AG04449 (cell line): ENCODE data around the gene MAFG.

ENCODE experiments used
- CTCF ChIA-PET: fragments of 350-600 bp; formaldehyde crosslinking; extraction: SDS; loops from one replicate; lab custom pipeline; 2021; ENCODE audit warnings: antibody characterized with exemption; lab: Yijun Ruan, JAX
- POLR2A ChIA-PET: fragments of 400-600, 350-600 bp; formaldehyde crosslinking; extraction: SDS; loops from one replicate; lab custom pipeline; 2020; ENCODE audit warnings: antibody characterized with exemption, inconsistent platforms; lab: Yijun Ruan, JAX
- DNase-seq: peaks from one replicate; pipeline ENCODE4 v3.0.0-alpha.2; 2010; ENCODE audit warnings: low read depth, low spot score
- H3K4me3 ChIP-seq: 2 replicates; pipeline ENCODE4 v1.5.1; 2011; ENCODE audit warnings: low read depth, mild to moderate bottlenecking, control low read depth, low read length
- CTCF ChIP-seq: IDR thresholded peaks from one replicate; pipeline ENCODE4 v1.5.1; 2011; ENCODE audit warnings: mild to moderate bottlenecking, moderate library complexity, low read length, control low read depth, inconsistent platforms; ENCODE audit not compliant: insufficient read depth; ENCODE audit errors: missing control alignments

Gene MAFG

DNA sequence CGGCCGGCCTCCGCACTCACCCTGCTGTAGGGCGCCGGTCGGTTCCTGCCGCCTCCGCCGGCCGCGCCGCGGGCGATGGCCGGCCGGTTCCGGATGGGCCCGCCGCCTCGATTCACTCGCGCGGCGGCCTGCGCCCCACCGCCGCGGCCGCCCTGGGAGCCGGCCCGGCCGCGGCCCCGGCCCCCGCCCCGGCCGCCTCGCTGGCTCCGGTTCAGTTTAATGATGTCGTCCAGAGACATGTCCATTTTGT lies 36.3 kb downstream of the MAFG start:
- DNase-seq: no peak
- H3K4me3 ChIP-seq: peak overlapping the region; percentile 81
- POLR2A ChIA-PET: no interaction called here
- CTCF ChIA-PET: no interaction called here
- no peak for TF ChIP-seq CTCF

DNA sequence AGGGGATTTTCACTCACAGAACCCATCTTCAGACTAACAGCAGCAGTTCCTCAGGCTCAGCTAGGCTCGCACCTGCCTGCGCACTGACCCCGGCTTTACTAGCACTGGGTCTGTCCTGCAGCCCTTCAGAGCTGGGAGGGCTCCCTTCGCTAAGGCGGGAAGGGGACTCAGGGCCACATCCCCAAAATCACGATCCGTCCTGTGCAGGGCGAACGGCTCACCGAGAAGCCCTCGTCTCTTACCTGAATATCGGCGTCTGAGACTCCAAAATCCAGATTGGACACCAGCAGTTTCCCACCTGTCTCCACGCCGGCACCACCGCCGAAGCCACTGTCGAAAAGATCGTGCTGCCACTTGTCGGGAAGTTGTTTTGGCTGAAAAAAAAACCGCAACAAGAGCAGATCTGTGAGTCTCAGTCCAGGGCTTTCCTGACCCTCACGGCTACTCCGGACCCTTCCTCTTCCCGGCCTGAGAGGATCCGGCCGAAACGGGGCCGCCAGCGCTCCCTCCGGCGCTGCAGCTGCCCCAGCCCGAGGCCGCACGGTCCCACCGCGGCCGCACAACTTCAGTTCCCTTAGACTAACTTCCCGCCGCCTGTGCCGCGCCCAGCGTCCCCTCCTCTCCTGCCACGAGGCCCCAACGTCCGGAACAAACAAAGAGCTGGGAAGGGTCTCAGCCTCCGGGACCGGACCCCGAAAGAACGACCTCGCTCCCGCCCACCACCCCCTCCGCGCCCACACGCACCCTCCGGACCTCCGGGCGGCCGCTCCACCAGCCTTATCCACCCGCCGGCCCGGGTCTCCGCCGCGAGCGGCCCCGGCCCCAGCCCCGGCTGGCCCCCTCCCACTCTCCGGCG lies 36.9 kb downstream of the MAFG start:
- no peak for TF ChIP-seq CTCF
- peak overlapping the region; percentile 81 for H3K4me3 ChIP-seq
- DNase-seq: no peak
- ChIA-PET POLR2A (no interaction called here), CTCF (no interaction called here)

GRCh38 chr17:81889602-81890001 lies 37.9 kb downstream of the MAFG start:
- POLR2A ChIA-PET: no interaction called here
- DNase-seq: no peak
- CTCF ChIA-PET: no interaction called here
- TF ChIP-seq CTCF: no peak
- H3K4me3 ChIP-seq: peak overlapping the region; percentile 23

DNA sequence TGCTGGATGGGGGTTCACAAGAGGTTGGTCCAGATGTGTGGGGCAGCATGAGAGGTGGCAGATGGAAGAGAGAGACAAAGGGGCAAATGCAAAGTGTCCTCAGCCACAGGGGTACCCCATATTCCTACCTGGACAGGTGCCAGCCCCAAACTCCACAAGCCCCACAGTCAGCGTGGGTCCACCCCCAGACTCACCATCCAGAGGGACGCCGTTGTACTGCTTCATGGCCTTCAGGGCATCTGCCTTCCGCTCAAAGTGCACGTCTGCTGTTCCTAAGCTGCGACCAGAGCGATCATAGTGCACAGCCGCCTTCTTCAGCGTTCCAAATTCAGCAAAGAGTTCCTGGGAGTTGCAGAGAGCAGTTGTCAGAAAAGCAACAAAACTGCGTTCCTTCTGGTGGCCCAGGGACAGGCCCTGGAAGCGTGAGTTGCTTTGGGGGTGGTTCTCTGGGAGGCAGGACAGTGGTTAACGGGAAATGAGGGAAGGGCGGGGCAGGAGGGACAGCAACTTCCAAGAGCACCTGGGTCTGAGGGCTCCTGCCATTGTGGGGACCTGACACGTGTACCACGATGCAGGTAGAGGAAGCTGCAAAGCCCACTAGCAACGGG lies 38.4 kb downstream of the MAFG start:
- no peak overlapping the region for H3K4me3 ChIP-seq
- CTCF ChIA-PET: interaction anchor here (0.9 kb wide), 1 partner anchor 20 kb away, joined by 3 read pairs; no protein-coding TSS in a partner anchor
- POLR2A ChIA-PET: no interaction called here
- DNase-seq: no peak
- no peak for TF ChIP-seq CTCF

- no peak for DNase-seq
- CTCF ChIA-PET: interaction anchor here (0.9 kb wide), 1 partner anchor 19 kb away, joined by 3 read pairs; no protein-coding TSS in a partner anchor
- POLR2A ChIA-PET: interaction anchor here (0.6 kb wide), 1 partner anchor 49 kb away, joined by 3 read pairs; no protein-coding TSS in a partner anchor
- TF ChIP-seq CTCF: no peak
- no peak overlapping the region for H3K4me3 ChIP-seq
Observed at GRCh38 chr17:81888105-81888987, 39.2 kb downstream of the MAFG start.
